ENCODE results near the gene VMO1.

VMO1 gene

GRCh38 chr17:4741544-4741943 is 44.6 kb downstream of the VMO1 start:
- no peaks in the 10 kb centered on the region for H3K9me3 Mint-ChIP-seq
- no peak for TF ChIP-seq CTCF (IDR thresholded peaks at IDR 0.05; ENCODE audit: unreplicated experiment in 3 of 3)
- H3K36me3 Mint-ChIP-seq (ENCODE audit: low read depth): no peaks in the 10 kb centered on the region
- peak overlapping the region; percentile 51 to 53 (median 53) for H3K4me3 Mint-ChIP-seq
- peaks cover 7% of the 10 kb centered on the region for H3K4me1 Mint-ChIP-seq
- H3K27ac Mint-ChIP-seq: no peak overlapping the region
- H3K27me3 Mint-ChIP-seq (ENCODE audit: low read depth): peaks cover 94% of the 10 kb centered on the region

DNA sequence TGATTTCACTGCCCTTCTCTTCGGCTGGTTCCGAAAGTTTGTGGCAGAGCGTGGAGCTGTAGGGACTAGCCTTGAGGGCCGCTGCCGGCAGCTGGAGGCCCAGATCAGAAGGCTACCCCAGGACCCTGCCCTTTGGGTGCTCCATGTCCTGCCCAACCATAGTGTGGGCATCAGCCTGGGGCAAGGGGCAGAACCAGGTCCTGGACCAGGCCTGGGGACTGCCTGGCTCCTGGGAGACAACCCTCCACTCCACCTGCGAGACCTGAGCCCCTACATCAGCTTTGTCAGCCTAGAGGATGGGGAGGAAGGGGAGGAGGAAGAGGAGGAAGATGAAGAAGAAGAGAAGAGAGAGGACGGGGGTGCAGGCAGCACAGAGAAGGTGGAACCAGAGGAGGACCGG is 45.6 kb downstream of the VMO1 start:
- Mint-ChIP-seq H3K27me3 (ENCODE audit: low read depth) (peaks cover 95% of the 10 kb centered on the region), H3K9me3 (no peaks in the 10 kb centered on the region), H3K27ac (peak overlapping the region in 1 of 3 experiments; percentile 5), H3K36me3 (ENCODE audit: low read depth) (no peaks in the 10 kb centered on the region), H3K4me1 (peaks cover 7% of the 10 kb centered on the region), H3K4me3 (peak overlapping the region; percentile 77 to 87 (median 84))
- TF ChIP-seq CTCF (IDR thresholded peaks at IDR 0.05; ENCODE audit: unreplicated experiment in 3 of 3): no peak

DNA sequence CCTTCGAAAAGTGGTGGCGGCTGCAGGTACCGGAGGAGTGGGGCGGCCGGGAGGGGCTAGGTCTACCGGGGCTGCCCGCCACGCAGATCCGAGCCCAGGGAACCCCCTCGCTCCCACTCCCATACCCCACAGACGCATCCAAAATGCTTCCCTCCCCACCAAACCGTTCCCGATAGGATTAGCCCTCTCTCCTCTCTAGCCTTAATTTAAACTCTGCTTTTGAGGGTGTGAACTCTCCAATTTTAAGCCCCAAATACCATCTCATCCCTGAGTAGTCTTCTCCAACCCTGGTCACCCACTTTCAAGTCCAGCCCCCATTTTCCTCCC is 46.2 kb downstream of the VMO1 start:
- H3K4me3 Mint-ChIP-seq: peak overlapping the region; percentile 77 to 87 (median 84)
- peaks cover 7% of the 10 kb centered on the region for H3K4me1 Mint-ChIP-seq
- no peak for TF ChIP-seq CTCF (IDR thresholded peaks at IDR 0.05; ENCODE audit: unreplicated experiment in 3 of 3)
- H3K9me3 Mint-ChIP-seq: no peaks in the 10 kb centered on the region
- H3K27me3 Mint-ChIP-seq (ENCODE audit: low read depth): peaks cover 95% of the 10 kb centered on the region
- H3K27ac Mint-ChIP-seq: peak overlapping the region in 1 of 3 experiments; percentile 5
- H3K36me3 Mint-ChIP-seq (ENCODE audit: low read depth): no peaks in the 10 kb centered on the region

- Mint-ChIP-seq H3K4me3 (peak within 1 kb of the TSS; percentile 82 to 87 (median 84)), H3K27me3 (ENCODE audit: low read depth) (peaks cover 91% of the 10 kb centered on the region), H3K27ac (peak within 1 kb of the TSS in 1 of 3 experiments; percentile 28), H3K36me3 (ENCODE audit: low read depth) (no peaks in the 10 kb centered on the region), H3K4me1 (peaks cover 7% of the 10 kb centered on the region), H3K9me3 (no peaks in the 10 kb centered on the region)
- TF ChIP-seq CTCF (IDR thresholded peaks at IDR 0.05; ENCODE audit: unreplicated experiment in 3 of 3): no peak
Observed at GRCh38 chr17:4739122-4740024, 46.8 kb downstream of the VMO1 start, which contains the start of the genes CXCL16 and ZMYND15. Gene CXCL16, minus strand, starts transcription at chr17:4739928. Its CDS starts 589 bp downstream, at chr17:4739339. Gene ZMYND15, plus strand, starts transcription at chr17:4739833. Its CDS starts 716 bp downstream, at chr17:4740549.

DNA sequence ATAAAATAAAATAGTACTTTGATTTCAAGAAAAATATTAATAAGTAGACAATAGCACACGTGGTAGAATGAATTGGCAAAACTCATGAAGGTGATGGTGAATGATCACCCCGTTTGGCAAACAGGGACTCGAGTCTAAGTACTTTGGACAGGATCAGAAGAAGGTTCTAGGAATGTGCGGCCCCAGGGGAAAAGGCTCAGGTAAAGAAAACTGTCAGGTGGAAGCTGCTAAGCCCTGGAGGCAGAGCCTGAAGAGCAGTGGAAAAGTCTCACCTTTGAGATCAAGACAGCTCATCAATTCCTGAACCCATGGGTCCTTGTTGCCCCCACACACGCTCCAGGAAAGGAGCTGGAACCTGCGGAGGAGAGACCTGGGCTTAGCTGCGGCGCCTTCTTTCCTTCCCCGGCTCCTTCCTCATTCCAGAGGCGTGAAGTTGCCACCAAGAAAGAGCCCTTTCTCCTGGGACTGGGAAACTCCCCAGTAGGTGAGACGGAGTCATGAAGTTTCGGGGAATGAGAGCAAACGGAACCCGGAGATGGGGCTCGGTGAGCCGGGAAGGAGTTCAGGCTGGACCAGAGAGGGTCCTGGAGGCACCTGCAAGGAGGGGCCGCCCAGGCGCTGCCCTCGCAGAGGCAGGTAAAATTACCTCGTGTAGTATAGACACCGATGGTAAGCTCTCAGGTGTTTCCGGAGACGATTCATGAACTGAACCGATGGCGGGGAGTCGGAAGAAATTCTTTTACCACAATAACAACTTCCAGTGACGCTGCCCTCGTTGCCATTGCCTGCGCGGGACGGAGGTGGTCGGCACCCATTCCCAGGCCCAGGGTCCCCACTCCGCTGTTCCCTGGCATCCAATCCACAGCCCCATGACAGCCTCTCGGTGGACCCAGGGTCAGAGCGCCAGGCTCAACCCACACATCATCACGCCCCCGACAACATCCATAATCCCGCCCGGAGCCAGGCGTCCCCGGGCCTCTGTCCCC is 47.7 kb downstream of the VMO1 start:
- no peaks in the 10 kb centered on the region for H3K9me3 Mint-ChIP-seq
- TF ChIP-seq CTCF (IDR thresholded peaks at IDR 0.05; ENCODE audit: unreplicated experiment in 3 of 3): no peak
- peaks cover 7% of the 10 kb centered on the region for H3K4me1 Mint-ChIP-seq
- peaks cover 85% of the 10 kb centered on the region for H3K27me3 Mint-ChIP-seq (ENCODE audit: low read depth)
- H3K36me3 Mint-ChIP-seq (ENCODE audit: low read depth): no peaks in the 10 kb centered on the region
- peak overlapping the region in 1 of 3 experiments; percentile 28 for H3K27ac Mint-ChIP-seq
- peak overlapping the region; percentile 81 to 84 (median 82) for H3K4me3 Mint-ChIP-seq

Data from nephron (organoid).